HG03469 (cell line): ENCODE data around the gene NSD2.
"Not testable (repeated sequence)": the region's sequence is repeated elsewhere in the genome, so short reads cannot be mapped to it uniquely, and the experiment has no call there.

Experiments used
- ATAC-seq: cut with Tn5 transposase; IDR thresholded peaks from one replicate; pipeline ENCODE4 v1.9.1; 2021; ENCODE audit warnings: mild to moderate bottlenecking, moderate library complexity, moderate number of reproducible peaks; ENCODE audit not compliant: unreplicated experiment

Gene NSD2

DNA sequence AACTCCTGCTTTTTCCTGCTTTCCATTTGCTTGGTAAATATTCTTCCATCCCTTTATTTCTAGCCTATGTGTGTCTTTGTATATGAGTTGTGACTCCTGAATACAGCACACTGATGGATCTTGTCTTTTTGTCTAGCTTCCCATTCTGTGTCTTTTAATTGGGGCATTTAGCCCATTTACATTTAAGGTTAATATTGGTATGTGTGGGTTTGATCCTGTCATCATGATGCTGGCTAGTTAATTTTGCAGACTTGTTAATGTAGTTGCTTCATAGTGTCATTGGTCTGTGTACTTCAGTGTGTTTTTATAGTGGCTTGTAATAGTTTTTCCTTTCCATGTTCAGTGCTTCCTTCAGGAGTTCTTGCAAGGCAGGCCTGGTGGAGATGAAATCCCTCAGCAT, 160.0 kb downstream of the NSD2 start:
- not testable (repeated sequence) for ATAC-seq
